DND-41 (cell line): ENCODE data around the gene LAMB1.

Source experiments
- EZH2 ChIP-seq: IDR thresholded peaks from 3 replicates; pipeline ENCODE4 v1.6.1; 2012; ENCODE audit warnings: borderline replicate concordance, low read depth, mild to moderate bottlenecking, moderate library complexity, low read length, inconsistent platforms; ENCODE audit not compliant: severe bottlenecking
- TF ChIP-seq, protein P1 (sequence below): IDR thresholded peaks from 2 replicates; pipeline ENCODE4 v1.5.1; 2012; ENCODE audit warnings: borderline replicate concordance, low read length, moderate library complexity, mild to moderate bottlenecking; ENCODE audit not compliant: poor library complexity, severe bottlenecking; ENCODE audit errors: extremely low read depth

DNA sequence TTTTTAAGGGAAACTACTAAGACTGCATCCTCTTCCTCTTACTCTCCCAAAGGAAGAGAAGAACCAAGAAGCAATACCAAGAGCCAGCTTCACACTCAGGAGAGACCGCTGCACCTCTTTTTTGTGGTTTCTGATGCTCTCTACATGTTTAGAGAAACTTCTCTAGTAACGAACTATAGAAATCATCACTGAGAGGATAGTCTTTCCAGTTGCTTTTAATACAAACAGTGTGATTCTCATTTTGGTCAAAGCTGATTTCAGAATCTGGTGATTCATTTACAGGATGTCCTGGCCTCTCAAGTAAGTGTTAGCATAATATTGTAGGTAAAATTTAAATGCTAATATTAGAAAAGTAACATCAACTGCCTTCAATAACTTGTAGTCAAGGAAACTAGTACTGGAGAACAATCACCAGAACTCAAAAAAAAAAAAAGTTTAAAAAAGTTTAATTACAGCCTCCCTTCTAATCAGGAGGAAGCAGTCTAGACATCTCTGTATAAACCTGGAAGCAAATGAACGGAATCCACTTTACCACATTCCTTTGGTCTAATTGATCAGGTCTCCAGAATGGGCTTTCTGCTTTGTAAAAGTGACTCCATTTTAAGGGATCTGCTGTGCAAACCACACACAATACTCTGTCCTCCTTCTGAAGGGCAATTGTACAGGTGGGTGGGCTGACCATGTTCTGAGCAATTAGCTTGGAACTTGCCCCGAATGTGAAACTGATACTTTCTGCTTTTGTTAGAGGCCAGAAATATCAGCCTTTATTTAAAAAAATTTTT, 3.0 kb downstream of the LAMB1 start:
- TF ChIP-seq, protein P1, sequence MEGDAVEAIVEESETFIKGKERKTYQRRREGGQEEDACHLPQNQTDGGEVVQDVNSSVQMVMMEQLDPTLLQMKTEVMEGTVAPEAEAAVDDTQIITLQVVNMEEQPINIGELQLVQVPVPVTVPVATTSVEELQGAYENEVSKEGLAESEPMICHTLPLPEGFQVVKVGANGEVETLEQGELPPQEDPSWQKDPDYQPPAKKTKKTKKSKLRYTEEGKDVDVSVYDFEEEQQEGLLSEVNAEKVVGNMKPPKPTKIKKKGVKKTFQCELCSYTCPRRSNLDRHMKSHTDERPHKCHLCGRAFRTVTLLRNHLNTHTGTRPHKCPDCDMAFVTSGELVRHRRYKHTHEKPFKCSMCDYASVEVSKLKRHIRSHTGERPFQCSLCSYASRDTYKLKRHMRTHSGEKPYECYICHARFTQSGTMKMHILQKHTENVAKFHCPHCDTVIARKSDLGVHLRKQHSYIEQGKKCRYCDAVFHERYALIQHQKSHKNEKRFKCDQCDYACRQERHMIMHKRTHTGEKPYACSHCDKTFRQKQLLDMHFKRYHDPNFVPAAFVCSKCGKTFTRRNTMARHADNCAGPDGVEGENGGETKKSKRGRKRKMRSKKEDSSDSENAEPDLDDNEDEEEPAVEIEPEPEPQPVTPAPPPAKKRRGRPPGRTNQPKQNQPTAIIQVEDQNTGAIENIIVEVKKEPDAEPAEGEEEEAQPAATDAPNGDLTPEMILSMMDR: no peak
- no peak for TF ChIP-seq EZH2
